GM10248 (cell line): Measurements from ENCODE around the gene NUB1.
A peak's percentile ranks its signal among the peaks of the same experiment; 100 is the strongest.

ENCODE experiments used
- CTCF ChIA-PET: fragments of 300-600 bp; sonication (Branson Sonifier 250); formaldehyde crosslinking; extraction: SDS; loops from one replicate; lab custom pipeline; 2021; ENCODE audit warnings: antibody characterized with exemption; lab: Yijun Ruan, JAX
- POLR2A ChIA-PET: fragments of 350-650 bp; sonication (Branson Sonifier 250); formaldehyde crosslinking; extraction: SDS; loops from one replicate; lab custom pipeline; 2020; ENCODE audit warnings: antibody characterized with exemption; lab: Yijun Ruan, JAX
- DNase-seq: peaks from one replicate; pipeline ENCODE4 v3.0.0; 2012; ENCODE audit errors: extremely low spot score
- TF ChIP-seq, protein P1 (sequence below): IDR thresholded peaks from 2 replicates; pipeline ENCODE4 v1.5.1; 2012; ENCODE audit warnings: mild to moderate bottlenecking, low read depth; ENCODE audit errors: extremely low read depth, missing control alignments, control extremely low read depth

Gene NUB1

GRCh38 chr7:151341357-151342101, at the start of gene NUB1:
NUB1 (plus strand) TSS chr7:151341812; CDS start chr7:151345350, 3,538 bp downstream.
- DNase-seq, result peak; percentile 90
- TF ChIP-seq, protein P1, sequence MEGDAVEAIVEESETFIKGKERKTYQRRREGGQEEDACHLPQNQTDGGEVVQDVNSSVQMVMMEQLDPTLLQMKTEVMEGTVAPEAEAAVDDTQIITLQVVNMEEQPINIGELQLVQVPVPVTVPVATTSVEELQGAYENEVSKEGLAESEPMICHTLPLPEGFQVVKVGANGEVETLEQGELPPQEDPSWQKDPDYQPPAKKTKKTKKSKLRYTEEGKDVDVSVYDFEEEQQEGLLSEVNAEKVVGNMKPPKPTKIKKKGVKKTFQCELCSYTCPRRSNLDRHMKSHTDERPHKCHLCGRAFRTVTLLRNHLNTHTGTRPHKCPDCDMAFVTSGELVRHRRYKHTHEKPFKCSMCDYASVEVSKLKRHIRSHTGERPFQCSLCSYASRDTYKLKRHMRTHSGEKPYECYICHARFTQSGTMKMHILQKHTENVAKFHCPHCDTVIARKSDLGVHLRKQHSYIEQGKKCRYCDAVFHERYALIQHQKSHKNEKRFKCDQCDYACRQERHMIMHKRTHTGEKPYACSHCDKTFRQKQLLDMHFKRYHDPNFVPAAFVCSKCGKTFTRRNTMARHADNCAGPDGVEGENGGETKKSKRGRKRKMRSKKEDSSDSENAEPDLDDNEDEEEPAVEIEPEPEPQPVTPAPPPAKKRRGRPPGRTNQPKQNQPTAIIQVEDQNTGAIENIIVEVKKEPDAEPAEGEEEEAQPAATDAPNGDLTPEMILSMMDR, result no peak
- ChIA-PET CTCF (interaction anchor here (0.6 to 6.1 kb wide), 4 partner anchors 10 to 98 kb away, joined by 3 to 38 read pairs (median 18); no protein-coding TSS in a partner anchor), POLR2A (interaction anchor here (0.6 kb wide), 1 partner anchor 102 kb away, joined by 3 read pairs; no protein-coding TSS in a partner anchor)

DNA sequence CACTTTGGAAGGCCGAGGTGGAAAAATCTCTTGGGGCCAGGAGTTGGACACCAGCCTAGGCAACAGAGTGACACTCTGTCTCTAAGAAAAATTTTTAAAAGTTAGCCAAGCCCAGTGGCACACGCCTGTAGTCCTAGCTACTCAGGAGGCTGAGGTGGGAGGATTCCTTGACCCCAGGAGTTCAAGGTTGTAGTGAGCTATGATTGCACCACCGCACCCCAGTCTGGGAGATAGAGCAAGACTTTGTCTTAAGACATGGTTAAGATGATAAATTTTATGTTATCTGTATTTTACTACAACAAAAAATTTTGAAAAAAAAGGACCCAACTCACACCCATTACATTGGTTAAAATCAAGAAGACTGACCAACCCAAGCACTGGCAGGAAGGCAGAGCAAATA, 48.8 kb upstream of the NUB1 start:
- no peak for DNase-seq
- CTCF ChIA-PET, result interaction anchor here (1.2 kb wide), 2 partner anchors 12 to 24 kb away, joined by 3 to 4 read pairs; no protein-coding TSS in a partner anchor
- TF ChIP-seq, protein P1, result no peak
- POLR2A ChIA-PET, result no interaction called here

DNA sequence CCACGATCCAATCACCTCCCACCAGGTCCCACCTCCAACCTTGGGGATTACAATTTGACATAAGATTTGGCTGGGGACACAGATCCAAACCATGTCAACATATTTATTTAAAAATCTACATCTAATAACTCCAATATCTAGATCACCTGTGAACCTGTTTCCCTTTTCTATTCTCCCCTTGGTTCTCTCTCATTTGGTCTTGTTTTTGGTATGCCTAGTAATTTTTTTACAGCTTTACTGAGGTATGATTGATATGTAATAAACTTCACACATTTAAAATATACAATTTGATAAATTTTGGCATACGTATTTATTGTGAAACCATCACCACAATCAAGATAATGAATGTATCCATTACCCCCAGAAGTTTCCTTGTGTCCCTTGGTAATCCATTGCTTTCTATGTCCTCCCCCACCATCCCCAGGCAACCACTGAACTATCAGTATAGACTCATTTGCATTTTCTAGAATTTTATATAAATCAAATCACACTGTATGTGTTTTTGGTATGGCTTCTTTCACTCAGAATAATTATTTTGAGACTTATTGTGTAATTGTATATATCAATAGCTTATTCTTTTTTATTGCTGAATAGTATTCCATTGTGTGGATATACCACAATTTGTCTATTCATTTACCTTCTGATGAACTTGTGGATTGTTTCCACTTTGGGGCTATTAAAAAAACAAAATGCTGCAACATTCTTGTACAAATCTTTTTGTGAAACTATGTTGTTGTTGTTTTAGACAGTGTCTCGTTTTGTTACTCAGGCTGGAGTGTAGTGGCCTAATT, 45.2 kb upstream of the NUB1 start:
- ChIA-PET CTCF (interaction anchor here (1.0 to 1.1 kb wide), 2 partner anchors 19 to 185 kb away, joined by 3 to 6 read pairs; no protein-coding TSS in a partner anchor), POLR2A (no interaction called here)
- TF ChIP-seq, protein P1, result no peak
- DNase-seq, result no peak

DNA sequence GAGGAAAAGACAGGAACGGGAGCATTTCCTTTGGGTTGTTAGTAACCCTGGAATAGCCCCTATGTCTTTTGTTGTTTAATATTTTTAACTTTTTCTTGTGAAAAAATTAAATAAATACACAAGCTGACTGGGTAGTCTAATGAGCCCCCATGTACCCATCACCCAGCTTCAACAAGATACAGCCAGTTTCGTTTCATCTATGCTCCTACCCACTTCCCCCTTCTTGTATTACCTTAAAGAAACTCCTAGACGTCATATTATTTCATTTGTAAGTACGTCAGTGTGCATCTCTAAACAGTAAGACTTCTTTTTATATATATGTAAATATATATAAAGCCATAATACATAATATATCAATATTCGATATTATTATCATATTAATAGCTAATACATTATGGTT, 42.8 kb upstream of the NUB1 start:
- DNase-seq, result no peak
- TF ChIP-seq, protein P1, result no peak
- CTCF ChIA-PET, result interaction anchor here (1.0 kb wide), 1 partner anchor 24 kb away, joined by 3 read pairs; no protein-coding TSS in a partner anchor
- POLR2A ChIA-PET, result no interaction called here

- ChIA-PET POLR2A (no interaction called here), CTCF (interaction anchor here (1.6 kb wide), 1 partner anchor 16 kb away, joined by 5 read pairs; no protein-coding TSS in a partner anchor)
- DNase-seq, result no peak
- TF ChIP-seq, protein P1, result no peak
These were observed 42.1 kb upstream of the NUB1 start for GRCh38 chr7:151299530-151299929.
